GM10266 (cell line): ENCODE measurements around the gene PTDSS2.
"Not testable (repeated sequence)": the region's sequence is repeated elsewhere in the genome, so short reads cannot be mapped to it uniquely, and the experiment has no call there.

Experiments
- DNase-seq: peaks from one replicate; pipeline ENCODE4 v3.0.0; 2012; ENCODE audit errors: extremely low spot score
- CTCF ChIP-seq: IDR thresholded peaks from 2 replicates; pipeline ENCODE4 v1.5.1; 2012; ENCODE audit warnings: mild to moderate bottlenecking, low read depth; ENCODE audit not compliant: control insufficient read depth, insufficient read depth; ENCODE audit errors: missing control alignments

PTDSS2 gene

GRCh38 chr11:405954-406795 lies 43.9 kb upstream of the PTDSS2 start:
- no peak for TF ChIP-seq CTCF
- DNase-seq, result no peak

GRCh38 chr11:406796-407650 lies 43.1 kb upstream of the PTDSS2 start:
- peak; percentile 97 for DNase-seq
- peak; percentile 28 for TF ChIP-seq CTCF

- TF ChIP-seq CTCF, result no peak
- DNase-seq, result no peak
These were observed 42.4 kb upstream of the PTDSS2 start for GRCh38 chr11:407651-408123.

GRCh38 chr11:408154-409007 lies 41.7 kb upstream of the PTDSS2 start:
- DNase-seq, result no peak
- TF ChIP-seq CTCF, result no peak

GRCh38 chr11:409008-409599 lies 41.0 kb upstream of the PTDSS2 start:
- no peak for TF ChIP-seq CTCF

GRCh38 chr11:409600-410483 lies 40.2 kb upstream of the PTDSS2 start:
- TF ChIP-seq CTCF, result no peak
- DNase-seq, result no peak

More at GRCh38 chr11:409008-409599, 41.0 kb upstream of the PTDSS2 start:
- DNase-seq, result no peak

GRCh38 chr11:410711-411110 lies 39.4 kb upstream of the PTDSS2 start:
- DNase-seq, result not testable (repeated sequence)

- DNase-seq, result not testable (repeated sequence)
These were observed 38.6 kb upstream of the PTDSS2 start for GRCh38 chr11:411520-411919.
